Anterior cingulate cortex (tissue), 58 donors: Measurements from ENCODE around the gene TMEM115.

Source experiments
- DNase-seq, 58 donors: peaks; one replicate each; lab custom pipeline; 2025; lab: John Stamatoyannopoulos, UW

The TMEM115 gene

DNA sequence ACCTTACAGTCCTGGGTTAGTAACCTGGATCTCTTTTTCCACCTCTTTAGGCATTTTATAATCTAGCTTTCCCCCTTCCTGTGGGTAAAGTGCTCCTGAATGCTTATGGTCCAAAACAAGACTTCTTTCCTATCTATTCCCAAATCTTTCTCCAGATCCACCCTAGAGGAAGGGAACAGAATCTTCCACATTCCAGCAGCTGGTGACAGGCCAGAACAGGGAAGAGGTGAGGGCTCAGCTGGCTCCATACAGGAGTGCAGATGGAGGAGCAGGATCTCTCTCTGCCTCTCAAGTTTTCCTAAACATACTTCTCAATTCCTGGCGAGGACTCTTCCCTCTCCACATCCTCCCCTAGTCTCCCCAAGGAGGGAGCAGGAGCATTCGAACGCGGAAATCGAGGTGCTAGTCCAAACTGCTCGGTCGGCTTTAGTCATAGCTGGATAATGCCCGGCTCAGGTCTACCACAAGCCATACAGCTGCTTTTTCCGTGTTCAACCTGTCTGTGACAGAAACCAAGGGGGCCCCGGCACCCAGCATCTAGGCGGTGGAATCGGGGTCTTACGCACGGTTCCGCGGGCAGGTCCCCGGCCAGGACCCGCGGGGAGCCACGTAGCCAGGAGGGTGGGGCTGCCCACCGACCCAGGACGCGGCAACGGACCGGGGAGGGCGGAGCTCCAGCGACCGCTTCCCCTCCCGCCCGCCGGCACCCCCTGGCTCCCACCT is 22.7 kb downstream of the TMEM115 start:
- peak in 3 of 58 donors; percentile 27 to 59 (median 52) for DNase-seq

GRCh38 chr3:50334339-50335075 is 24.8 kb downstream of the TMEM115 start:
- DNase-seq, result no peak

DNA sequence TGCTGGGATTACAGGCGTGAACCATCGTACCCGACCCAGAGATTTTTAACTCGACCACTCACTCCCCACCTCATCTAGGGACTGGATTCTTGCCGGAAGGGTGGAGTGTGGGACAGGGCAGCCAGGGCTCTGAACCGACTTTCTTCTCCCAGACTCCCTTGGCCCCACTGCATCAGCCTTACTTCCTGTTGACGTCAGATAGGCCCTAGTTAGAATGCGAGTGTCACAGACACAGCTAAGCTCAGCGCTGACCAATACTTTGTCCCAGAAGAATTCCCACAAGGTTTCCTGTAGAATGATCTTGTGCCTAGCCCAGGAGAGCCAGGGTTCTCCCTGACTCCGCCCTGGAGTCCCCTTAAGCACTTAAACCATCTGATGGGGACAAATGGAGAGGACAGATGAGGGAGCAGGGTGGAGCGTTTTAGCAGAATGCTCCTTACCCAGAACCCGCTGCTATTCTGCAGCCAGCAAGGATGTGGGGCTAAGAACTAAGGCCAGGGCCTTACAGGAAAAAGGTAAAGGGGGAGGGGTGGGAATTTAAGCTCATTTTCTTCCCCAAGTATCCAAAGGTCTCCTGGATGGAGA is 25.5 kb downstream of the TMEM115 start:
- no peak for DNase-seq

- no peak for DNase-seq
Measured at GRCh38 chr3:50331364-50331907, 27.9 kb downstream of the TMEM115 start.

DNA sequence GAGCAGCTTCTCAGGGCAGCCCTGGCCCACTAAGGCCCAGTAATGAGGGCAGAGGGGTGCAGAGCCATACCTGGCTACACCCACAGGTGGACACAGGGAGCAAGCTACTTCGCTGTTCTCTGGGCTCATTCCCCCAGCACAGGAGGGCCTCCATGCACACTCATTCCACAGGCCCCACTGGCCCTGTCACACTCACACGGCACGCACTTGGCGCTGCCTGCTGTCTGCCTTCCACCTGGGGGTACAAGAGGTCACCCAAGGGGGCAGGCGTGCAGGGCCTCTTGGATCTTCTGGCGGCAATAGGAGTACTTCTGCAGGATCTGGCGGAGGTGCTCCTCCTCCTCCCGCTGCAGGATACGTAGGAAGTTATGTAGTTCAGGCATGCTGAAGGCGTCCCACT is 29.0 kb downstream of the TMEM115 start:
- no peak for DNase-seq

DNA sequence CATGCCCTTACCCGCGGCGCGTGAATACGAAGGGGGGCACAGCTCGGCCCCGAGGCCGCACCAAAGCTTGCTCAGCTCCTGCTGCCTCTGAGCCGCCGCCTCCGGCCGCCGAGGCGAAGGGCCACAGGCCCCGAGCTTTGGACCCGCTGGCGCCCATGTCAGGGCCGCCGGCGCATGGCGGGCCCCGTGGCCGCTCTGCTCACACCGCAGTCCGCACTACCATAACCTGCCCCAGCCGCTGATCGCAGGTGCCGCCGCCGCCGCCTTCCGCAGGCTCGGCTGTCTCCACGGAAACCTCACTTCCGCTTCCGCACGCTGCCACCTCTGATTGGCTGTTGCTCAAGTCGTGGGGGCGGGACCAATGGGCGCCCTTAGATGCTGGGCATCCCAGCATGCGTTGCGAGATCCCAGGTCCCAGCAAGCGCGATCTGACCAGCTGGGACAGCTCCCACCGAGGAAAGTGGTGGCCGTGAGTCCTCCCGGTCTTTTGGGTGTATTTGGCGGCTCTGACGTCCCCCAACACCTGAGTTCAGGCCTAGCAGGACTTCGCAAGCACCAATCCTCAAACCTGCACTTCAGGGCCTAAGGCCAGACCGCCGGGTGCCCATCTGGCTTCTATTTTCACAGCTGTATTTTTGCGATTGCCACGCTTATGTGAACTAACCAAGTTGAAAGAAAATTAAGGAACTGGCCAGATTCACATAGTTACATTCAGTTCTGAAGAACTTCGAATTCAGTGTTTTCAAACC is 31.2 kb downstream of the TMEM115 start, which contains the start of gene TUSC2:
Gene TUSC2, minus strand, starts transcription at position 281 of the 749 bp plus-strand sequence. Its CDS starts 124 bp downstream, at position 157.
- DNase-seq, result peak; percentile 50 to 99 (median 93)

DNA sequence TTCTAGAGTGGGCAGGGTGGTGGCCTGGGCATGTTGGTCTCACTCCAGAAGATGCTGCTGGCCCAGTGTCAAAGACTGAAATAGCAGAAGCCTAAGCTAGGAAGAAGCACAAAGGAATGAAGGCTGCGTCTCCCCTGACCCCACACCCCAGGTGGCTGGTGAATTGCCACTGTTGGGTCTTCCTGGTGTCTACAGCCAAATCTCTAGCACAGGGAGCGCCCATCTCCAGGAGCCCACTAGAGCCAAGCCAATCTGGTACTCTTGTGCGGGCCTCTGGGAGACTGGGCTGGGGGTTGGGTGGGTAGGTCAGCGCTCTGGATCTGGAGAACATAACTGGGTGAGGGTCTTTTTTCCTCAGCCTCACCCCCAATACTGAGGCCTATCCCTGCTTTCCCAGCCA is 32.2 kb downstream of the TMEM115 start:
- DNase-seq, result no peak

- DNase-seq, result no peak
Measured at GRCh38 chr3:50326182-50326541, 33.2 kb downstream of the TMEM115 start.

- no peak for DNase-seq
Measured at GRCh38 chr3:50325497-50326181, 33.7 kb downstream of the TMEM115 start.

DNA sequence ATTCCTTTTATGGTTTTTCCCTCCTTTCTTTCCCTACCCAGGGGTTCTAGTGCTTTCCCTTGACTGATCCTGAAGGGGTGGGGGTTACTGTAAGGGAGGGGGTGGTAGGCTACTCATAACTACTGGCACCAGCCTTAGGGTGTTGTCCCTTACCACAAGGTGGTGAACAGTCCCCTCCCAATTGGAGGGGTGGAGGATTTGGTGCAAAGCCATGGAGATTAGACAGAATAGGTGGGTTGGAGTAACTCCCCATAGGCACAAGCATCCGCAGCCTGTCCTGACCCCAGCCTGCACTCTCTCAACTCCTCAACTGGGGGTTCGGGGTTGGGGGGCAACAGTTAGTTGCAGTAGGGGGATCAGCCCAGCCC is 34.2 kb downstream of the TMEM115 start:
- no peak for DNase-seq

- DNase-seq, result peak in 47 of 58 donors; percentile 20 to 77 (median 50)
Measured at GRCh38 chr3:50324351-50325112, 34.8 kb downstream of the TMEM115 start.

GRCh38 chr3:50323614-50324199 is 35.6 kb downstream of the TMEM115 start:
- DNase-seq, result no peak

DNA sequence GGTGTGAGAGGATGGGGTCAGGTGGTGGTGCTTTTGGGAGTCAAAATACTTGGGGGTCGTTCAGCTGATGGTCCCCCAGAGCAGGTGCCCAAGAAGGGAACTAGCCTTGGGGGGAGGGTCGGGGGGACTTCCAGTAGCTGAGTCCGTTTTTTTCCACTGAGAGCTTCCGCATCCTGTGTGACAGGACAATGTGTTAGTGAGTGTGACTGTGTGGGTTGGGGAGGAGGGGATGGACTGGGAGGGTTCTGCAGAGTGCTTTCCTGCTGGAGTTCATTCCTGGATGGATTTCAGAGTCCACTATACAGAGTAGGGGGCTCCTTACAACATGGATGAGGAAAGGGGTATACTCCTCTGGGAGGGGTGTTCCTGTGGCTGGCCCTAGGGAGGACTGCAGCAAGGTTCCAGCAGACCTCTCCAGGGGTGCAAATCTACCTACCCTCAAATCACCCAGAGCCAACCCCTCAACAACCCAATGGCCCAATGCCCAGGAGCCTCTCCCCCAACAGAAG is 36.2 kb downstream of the TMEM115 start:
- peak in 1 of 58 donors; percentile 9 for DNase-seq

- DNase-seq, result no peak
Measured at GRCh38 chr3:50322386-50323091, 36.8 kb downstream of the TMEM115 start, which contains the start of gene HYAL2. Gene HYAL2 (minus strand): TSS chr3:50322745. CDS start chr3:50320489, 2,256 bp downstream.

- no peak for DNase-seq
Measured at GRCh38 chr3:50322115-50322385, 37.3 kb downstream of the TMEM115 start.

GRCh38 chr3:50321336-50322114 is 37.8 kb downstream of the TMEM115 start:
- peak; percentile 52 to 96 (median 89) for DNase-seq

DNA sequence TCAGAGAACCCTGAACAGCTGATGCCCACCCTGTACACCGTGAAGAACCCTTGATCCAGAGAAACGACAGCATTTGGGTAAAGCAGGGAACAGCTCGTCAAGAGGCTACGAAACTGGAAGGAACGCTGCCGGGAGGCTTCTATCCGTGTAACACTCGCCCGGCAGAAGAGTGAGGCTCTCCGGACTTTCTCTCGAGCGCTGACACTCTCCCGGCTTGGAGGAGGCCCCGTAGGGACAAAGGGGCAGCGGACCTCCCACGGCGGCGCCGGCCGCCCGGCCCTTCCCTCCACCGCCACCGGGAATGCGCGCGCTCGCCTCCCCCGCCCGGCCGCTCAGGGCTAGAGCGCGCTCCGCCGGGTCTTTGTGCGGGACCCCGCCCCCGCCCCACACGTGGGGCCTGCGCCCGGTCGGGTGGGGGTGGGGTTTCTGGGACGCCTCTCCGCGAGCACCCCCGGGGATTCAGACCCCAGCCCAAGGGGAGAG is 38.4 kb downstream of the TMEM115 start:
- peak in 57 of 58 donors; percentile 43 to 96 (median 85) for DNase-seq
